Hepatocyte (in vitro differentiated cells): ENCODE results near the gene ROBO3.

Source experiments
- EZH2phosphoT487 ChIP-seq: fragments of 200-600 bp; sonication (generic); IDR thresholded peaks from one replicate; pipeline ENCODE4 v1.6.1; 2018; ENCODE audit warnings: antibody characterized with exemption, mild to moderate bottlenecking, low read depth, moderate library complexity; ENCODE audit not compliant: unreplicated experiment, severe bottlenecking
- TF ChIP-seq, protein P1 (sequence below): fragments of 200-600 bp; sonication (generic); IDR thresholded peaks from 2 replicates; pipeline ENCODE4 v1.5.1; 2016; ENCODE audit warnings: antibody characterized with exemption, mild to moderate bottlenecking; ENCODE audit not compliant: poor library complexity

DNA sequence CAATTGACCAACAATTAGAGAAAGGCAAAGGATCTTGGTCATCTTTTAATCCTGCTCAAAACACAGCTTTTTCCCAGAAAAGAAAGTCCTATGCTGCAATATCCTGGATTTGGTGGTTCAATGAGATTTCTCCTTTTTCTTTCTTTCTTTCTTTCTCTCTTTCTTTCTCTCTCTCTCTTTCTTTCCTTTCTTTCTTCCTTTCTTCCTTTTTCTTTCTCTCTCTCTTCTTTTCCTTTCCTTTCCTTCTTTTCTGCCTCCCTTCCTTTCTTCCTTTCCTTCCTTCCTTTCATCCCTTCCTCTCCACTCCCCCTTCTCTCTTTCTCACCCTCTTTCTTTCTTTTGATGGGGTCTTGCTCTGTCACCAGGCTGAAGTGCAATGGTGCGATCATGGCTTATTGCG, 33.3 kb upstream of the ROBO3 start:
- no peak for TF ChIP-seq EZH2phosphoT487
- TF ChIP-seq, protein P1, sequence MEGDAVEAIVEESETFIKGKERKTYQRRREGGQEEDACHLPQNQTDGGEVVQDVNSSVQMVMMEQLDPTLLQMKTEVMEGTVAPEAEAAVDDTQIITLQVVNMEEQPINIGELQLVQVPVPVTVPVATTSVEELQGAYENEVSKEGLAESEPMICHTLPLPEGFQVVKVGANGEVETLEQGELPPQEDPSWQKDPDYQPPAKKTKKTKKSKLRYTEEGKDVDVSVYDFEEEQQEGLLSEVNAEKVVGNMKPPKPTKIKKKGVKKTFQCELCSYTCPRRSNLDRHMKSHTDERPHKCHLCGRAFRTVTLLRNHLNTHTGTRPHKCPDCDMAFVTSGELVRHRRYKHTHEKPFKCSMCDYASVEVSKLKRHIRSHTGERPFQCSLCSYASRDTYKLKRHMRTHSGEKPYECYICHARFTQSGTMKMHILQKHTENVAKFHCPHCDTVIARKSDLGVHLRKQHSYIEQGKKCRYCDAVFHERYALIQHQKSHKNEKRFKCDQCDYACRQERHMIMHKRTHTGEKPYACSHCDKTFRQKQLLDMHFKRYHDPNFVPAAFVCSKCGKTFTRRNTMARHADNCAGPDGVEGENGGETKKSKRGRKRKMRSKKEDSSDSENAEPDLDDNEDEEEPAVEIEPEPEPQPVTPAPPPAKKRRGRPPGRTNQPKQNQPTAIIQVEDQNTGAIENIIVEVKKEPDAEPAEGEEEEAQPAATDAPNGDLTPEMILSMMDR = no peak
